HCT116 (cell line): ENCODE data around the gene PHF20. TPM values are rescaled to one million over a fixed set of nuclear protein-coding genes. Genes with fewer than 3 reads are reported as not detected.
A peak's percentile ranks its signal among the peaks of the same experiment; 100 is the strongest.

ENCODE experiments used
- ATAC-seq: fragments of 200-7000 bp; cut with Tn5 transposase; 2 replicates; pipeline ENCODE4 v1.9.1; 2020; ENCODE audit warnings: mild to moderate bottlenecking, moderate library complexity
- BruUV-seq: library from RNA; stranded (reverse); fragments of 400-500 nt; replicated peaks from 2 replicates; lab custom pipeline; 2021; lab: Mats Ljungman, UMichigan
- CTCF ChIA-PET: fragments of 300-600 bp; sonication (Branson Sonifier 250); formaldehyde crosslinking; loops from one replicate; lab custom pipeline; 2021; ENCODE audit warnings: antibody characterized with exemption; lab: Charles Lee
- POLR2A ChIA-PET: fragments of 300-600, 350-600 bp; sonication (Branson Sonifier 250); formaldehyde crosslinking; loops from one replicate; lab custom pipeline; 2021; ENCODE audit warnings: antibody characterized with exemption; lab: Charles Lee
- RAD21 ChIA-PET, 2 experiments: fragments of 300-600 bp; sonication (Branson Sonifier 250); formaldehyde crosslinking; loops; one replicate each; lab custom pipeline; 2023; ENCODE audit warnings: low total read pairs in 2 of 2; ENCODE audit not compliant: uncharacterized antibody in 2 of 2, unreplicated experiment in 2 of 2, low non-redundant PET in 1 of 2; lab: Charles Lee
- DNase-seq: peaks from one replicate; pipeline ENCODE4 v3.0.0-alpha.2; 2010; ENCODE audit warnings: low read depth, low spot score
- H2AFZ ChIP-seq: fragments of 200-600 bp; shearing (Covaris generic), sonication (generic); 2 replicates; pipeline ENCODE4 v1.6.1; 2017; ENCODE audit warnings: low read depth, mixed run types, mixed read lengths, antibody characterized with exemption, low read length; ENCODE audit not compliant: poor library complexity, severe bottlenecking
- H3K27ac ChIP-seq: 2 replicates; pipeline ENCODE4 v1.5.1; 2012; ENCODE audit warnings: low read depth, low read length
- H3K27me3 ChIP-seq: fragments of 200-600 bp; sonication (generic); 2 replicates; pipeline ENCODE4 v1.6.1; 2016; ENCODE audit warnings: mixed run types, low read length, mixed read lengths; ENCODE audit not compliant: insufficient read depth
- H3K36me3 ChIP-seq, 2 experiments: fragments of 200-500 bp in 1 of 2; fragments of 200-600 bp in 1 of 2; sonication (Bioruptor generic) in 1 of 2; sonication (generic) in 1 of 2; 2 replicates each; pipeline versions ENCODE4 v1.5.1 to v1.6.1; 2014 to 2016; ENCODE audit warnings: low read length in 2 of 2, inconsistent platforms in 1 of 2, mixed read lengths in 1 of 2, mixed run types in 1 of 2; ENCODE audit not compliant: insufficient read depth in 2 of 2, control insufficient read depth in 1 of 2
- H3K4me1 ChIP-seq, 2 experiments: fragments of 200-600 bp in 1 of 2; sonication (generic) in 1 of 2; 2 replicates each; pipeline versions ENCODE4 v1.5.1 to v1.6.1; 2012 to 2017; ENCODE audit warnings: low read length in 2 of 2, inconsistent platforms in 1 of 2, mild to moderate bottlenecking in 1 of 2, mixed read lengths in 1 of 2, mixed run types in 1 of 2, moderate library complexity in 1 of 2; ENCODE audit not compliant: insufficient read depth in 2 of 2, control insufficient read depth in 1 of 2
- H3K4me2 ChIP-seq: fragments of 200-600 bp; sonication (generic); 2 replicates; pipeline ENCODE4 v1.6.1; 2017; ENCODE audit warnings: mixed run types, low read length, mixed read lengths
- H3K4me3 ChIP-seq, 2 experiments: fragments of 200-600 bp in 1 of 2; sonication (generic) in 1 of 2; replicated peaks in 1 of 2; 2 replicates each; pipeline ENCODE4 v1.5.1; 2011 to 2016; ENCODE audit warnings: low read length in 2 of 2, control low read depth in 1 of 2, low read depth in 1 of 2, mild to moderate bottlenecking in 1 of 2, mixed read lengths in 1 of 2, mixed run types in 1 of 2
- H3K79me2 ChIP-seq: fragments of 200-600 bp; sonication (generic); 2 replicates; pipeline ENCODE4 v1.6.1; 2017; ENCODE audit warnings: mild to moderate bottlenecking, mixed run types, low read length, moderate library complexity, mixed read lengths; ENCODE audit not compliant: insufficient read depth
- H3K9ac ChIP-seq: fragments of 200-600 bp; sonication (generic); 2 replicates; pipeline ENCODE4 v1.6.1; 2016; ENCODE audit warnings: low read length, mixed read lengths
- H3K9me2 ChIP-seq: fragments of 200-600 bp; sonication (generic), shearing (Covaris generic); 2 replicates; pipeline ENCODE4 v1.6.1; 2017; ENCODE audit warnings: mixed run types, mild to moderate bottlenecking, moderate library complexity; ENCODE audit not compliant: insufficient read depth
- H3K9me3 ChIP-seq, 2 experiments: fragments of 200-500 bp in 1 of 2; fragments of 200-600 bp in 1 of 2; sonication (Bioruptor generic) in 1 of 2; sonication (generic) in 1 of 2; 2 replicates each; pipeline ENCODE4 v1.6.1; 2014 to 2017; ENCODE audit warnings: low read length in 2 of 2, mixed read lengths in 2 of 2, inconsistent platforms in 1 of 2, low read depth in 1 of 2, mild to moderate bottlenecking in 1 of 2, mixed run types in 1 of 2, moderate library complexity in 1 of 2; ENCODE audit not compliant: control insufficient read depth in 1 of 2, insufficient read depth in 1 of 2
- H4K20me1 ChIP-seq: fragments of 200-600 bp; sonication (generic), shearing (Covaris generic); 2 replicates; pipeline ENCODE4 v1.6.1; 2017; ENCODE audit warnings: mixed run types, mild to moderate bottlenecking, moderate library complexity; ENCODE audit not compliant: insufficient read depth
- CEBPB ChIP-seq: IDR thresholded peaks from 2 replicates; pipeline ENCODE4 v1.6.1; 2012; ENCODE audit warnings: low read depth
- EGR1 ChIP-seq: IDR thresholded peaks from 2 replicates; pipeline ENCODE4 v1.6.1; 2012; ENCODE audit warnings: low read depth
- EZH2 ChIP-seq: fragments of 200-600 bp; sonication (generic); IDR thresholded peaks from 2 replicates; pipeline ENCODE4 v1.6.1; 2017; ENCODE audit warnings: antibody characterized with exemption, mixed run types
- FOSL1 ChIP-seq: IDR thresholded peaks from 2 replicates; pipeline ENCODE4 v1.6.1; 2012; ENCODE audit warnings: low read depth
- JUND ChIP-seq: IDR thresholded peaks from 2 replicates; pipeline ENCODE4 v1.6.1; 2012
- RAD21 ChIP-seq: IDR thresholded peaks from 2 replicates; pipeline ENCODE4 v1.6.1; 2012; ENCODE audit warnings: low read depth, mild to moderate bottlenecking
- SP1 ChIP-seq: IDR thresholded peaks from 2 replicates; pipeline ENCODE4 v1.6.1; 2012; ENCODE audit warnings: low read depth
- ZFX ChIP-seq: fragments of 450-650 bp; IDR thresholded peaks from 2 replicates; pipeline ENCODE4 v1.6.1; 2017
- ZNF274 ChIP-seq: fragments of 200-500 bp; sonication (Bioruptor generic); IDR thresholded peaks from 2 replicates; pipeline ENCODE4 v1.6.1; 2014; ENCODE audit warnings: mild to moderate bottlenecking, low read depth, low read length, inconsistent platforms
- intact Hi-C: fragments of 100-400 bp; cut with micrococcal nuclease; formaldehyde crosslinking; loops from 2 replicates; pipeline ENCODE4 v1.10.0; 2022
- total RNA-seq: library from RNA; stranded (reverse); gene quantifications from one replicate; pipeline ENCODE4 v1.2.1, GENCODE V29; 2021; ENCODE audit not compliant: unreplicated experiment
- TF ChIP-seq, protein P1 (sequence below), 3 experiments: fragments of 200-600 bp in 1 of 3; sonication (generic) in 1 of 3; IDR thresholded peaks in 2 of 3; conservative IDR thresholded peaks in 1 of 3; 2 replicates each; pipeline ENCODE4 v1.5.1; 2012 to 2017; ENCODE audit warnings: low read depth in 2 of 3, low read length in 2 of 3, antibody characterized with exemption in 1 of 3, borderline replicate concordance in 1 of 3, control low read depth in 1 of 3, mild to moderate bottlenecking in 1 of 3, mixed read lengths in 1 of 3, mixed run types in 1 of 3, moderate library complexity in 1 of 3; ENCODE audit not compliant: insufficient read depth in 1 of 3
- TF ChIP-seq, protein P2 (sequence below): IDR thresholded peaks from 2 replicates; pipeline ENCODE4 v1.6.1; 2012
- TF ChIP-seq, protein P3 (sequence below): IDR thresholded peaks from 2 replicates; pipeline ENCODE4 v1.6.1; 2011; ENCODE audit warnings: mild to moderate bottlenecking, low read length, moderate library complexity; ENCODE audit not compliant: insufficient replicate concordance; ENCODE audit errors: extremely low read depth
- TF ChIP-seq, protein P4 (sequence below): IDR thresholded peaks from 2 replicates; pipeline ENCODE4 v1.6.1; 2012; ENCODE audit warnings: low read depth

Gene PHF20
- total RNA-seq, 1 experiment from 2014 or later: 40.8 TPM

DNA sequence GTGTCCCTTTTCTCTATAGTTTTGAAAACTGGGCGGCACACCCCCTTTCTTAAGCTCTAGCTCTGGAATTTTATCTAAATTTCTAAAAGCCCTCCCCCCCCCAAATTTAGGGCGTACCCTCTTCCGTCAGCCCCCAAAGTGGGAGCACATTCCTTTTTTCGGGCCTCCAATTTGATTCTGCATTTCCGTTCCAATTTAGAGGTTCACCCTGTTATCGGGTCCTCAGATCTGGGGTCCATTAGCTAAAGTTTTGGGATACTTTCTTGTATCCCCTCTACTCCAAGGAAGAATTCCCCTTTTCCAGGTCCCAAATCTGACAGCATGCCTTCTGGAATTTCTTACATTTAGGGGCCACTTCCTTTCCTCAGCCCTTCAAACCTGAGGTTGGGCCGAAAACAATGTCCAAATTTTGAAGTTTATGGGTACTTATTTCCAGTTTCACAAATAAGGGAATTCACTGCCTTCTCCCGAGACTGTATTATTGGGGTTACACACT, 796 bp downstream of the PHF20 start:
- TF ChIP-seq ZFX (no peak), RAD21 (no peak), EZH2 (no peak), SP1 (no peak), ZNF274 (no peak), JUND (no peak), EGR1 (no peak), FOSL1 (no peak), CEBPB (no peak)
- TF ChIP-seq, protein P1, sequence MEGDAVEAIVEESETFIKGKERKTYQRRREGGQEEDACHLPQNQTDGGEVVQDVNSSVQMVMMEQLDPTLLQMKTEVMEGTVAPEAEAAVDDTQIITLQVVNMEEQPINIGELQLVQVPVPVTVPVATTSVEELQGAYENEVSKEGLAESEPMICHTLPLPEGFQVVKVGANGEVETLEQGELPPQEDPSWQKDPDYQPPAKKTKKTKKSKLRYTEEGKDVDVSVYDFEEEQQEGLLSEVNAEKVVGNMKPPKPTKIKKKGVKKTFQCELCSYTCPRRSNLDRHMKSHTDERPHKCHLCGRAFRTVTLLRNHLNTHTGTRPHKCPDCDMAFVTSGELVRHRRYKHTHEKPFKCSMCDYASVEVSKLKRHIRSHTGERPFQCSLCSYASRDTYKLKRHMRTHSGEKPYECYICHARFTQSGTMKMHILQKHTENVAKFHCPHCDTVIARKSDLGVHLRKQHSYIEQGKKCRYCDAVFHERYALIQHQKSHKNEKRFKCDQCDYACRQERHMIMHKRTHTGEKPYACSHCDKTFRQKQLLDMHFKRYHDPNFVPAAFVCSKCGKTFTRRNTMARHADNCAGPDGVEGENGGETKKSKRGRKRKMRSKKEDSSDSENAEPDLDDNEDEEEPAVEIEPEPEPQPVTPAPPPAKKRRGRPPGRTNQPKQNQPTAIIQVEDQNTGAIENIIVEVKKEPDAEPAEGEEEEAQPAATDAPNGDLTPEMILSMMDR (IDR thresholded peaks at IDR 0.05 in 2 of 3, conservative IDR thresholded peaks at IDR 0.05 in 1 of 3; ENCODE audit: borderline replicate concordance in 1 of 3, insufficient read depth in 1 of 3, low read depth in 2 of 3, low read length in 2 of 3): no peak
- TF ChIP-seq, protein P2, sequence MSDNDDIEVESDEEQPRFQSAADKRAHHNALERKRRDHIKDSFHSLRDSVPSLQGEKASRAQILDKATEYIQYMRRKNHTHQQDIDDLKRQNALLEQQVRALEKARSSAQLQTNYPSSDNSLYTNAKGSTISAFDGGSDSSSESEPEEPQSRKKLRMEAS: no peak
- TF ChIP-seq, protein P3, sequence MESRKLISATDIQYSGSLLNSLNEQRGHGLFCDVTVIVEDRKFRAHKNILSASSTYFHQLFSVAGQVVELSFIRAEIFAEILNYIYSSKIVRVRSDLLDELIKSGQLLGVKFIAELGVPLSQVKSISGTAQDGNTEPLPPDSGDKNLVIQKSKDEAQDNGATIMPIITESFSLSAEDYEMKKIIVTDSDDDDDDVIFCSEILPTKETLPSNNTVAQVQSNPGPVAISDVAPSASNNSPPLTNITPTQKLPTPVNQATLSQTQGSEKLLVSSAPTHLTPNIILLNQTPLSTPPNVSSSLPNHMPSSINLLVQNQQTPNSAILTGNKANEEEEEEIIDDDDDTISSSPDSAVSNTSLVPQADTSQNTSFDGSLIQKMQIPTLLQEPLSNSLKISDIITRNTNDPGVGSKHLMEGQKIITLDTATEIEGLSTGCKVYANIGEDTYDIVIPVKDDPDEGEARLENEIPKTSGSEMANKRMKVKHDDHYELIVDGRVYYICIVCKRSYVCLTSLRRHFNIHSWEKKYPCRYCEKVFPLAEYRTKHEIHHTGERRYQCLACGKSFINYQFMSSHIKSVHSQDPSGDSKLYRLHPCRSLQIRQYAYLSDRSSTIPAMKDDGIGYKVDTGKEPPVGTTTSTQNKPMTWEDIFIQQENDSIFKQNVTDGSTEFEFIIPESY: no peak
- TF ChIP-seq, protein P4, sequence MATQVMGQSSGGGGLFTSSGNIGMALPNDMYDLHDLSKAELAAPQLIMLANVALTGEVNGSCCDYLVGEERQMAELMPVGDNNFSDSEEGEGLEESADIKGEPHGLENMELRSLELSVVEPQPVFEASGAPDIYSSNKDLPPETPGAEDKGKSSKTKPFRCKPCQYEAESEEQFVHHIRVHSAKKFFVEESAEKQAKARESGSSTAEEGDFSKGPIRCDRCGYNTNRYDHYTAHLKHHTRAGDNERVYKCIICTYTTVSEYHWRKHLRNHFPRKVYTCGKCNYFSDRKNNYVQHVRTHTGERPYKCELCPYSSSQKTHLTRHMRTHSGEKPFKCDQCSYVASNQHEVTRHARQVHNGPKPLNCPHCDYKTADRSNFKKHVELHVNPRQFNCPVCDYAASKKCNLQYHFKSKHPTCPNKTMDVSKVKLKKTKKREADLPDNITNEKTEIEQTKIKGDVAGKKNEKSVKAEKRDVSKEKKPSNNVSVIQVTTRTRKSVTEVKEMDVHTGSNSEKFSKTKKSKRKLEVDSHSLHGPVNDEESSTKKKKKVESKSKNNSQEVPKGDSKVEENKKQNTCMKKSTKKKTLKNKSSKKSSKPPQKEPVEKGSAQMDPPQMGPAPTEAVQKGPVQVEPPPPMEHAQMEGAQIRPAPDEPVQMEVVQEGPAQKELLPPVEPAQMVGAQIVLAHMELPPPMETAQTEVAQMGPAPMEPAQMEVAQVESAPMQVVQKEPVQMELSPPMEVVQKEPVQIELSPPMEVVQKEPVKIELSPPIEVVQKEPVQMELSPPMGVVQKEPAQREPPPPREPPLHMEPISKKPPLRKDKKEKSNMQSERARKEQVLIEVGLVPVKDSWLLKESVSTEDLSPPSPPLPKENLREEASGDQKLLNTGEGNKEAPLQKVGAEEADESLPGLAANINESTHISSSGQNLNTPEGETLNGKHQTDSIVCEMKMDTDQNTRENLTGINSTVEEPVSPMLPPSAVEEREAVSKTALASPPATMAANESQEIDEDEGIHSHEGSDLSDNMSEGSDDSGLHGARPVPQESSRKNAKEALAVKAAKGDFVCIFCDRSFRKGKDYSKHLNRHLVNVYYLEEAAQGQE: no peak
- TF ChIP-seq, all 23 proteins: peak for 0
- H4K20me1 ChIP-seq: no peaks in the 10 kb centered on the region
- RAD21 ChIA-PET: no interaction called here
- POLR2A ChIA-PET: interaction anchor here (1.8 to 5.0 kb wide), 2 partner anchors 29 to 182 kb away, joined by 5 to 58 read pairs; partner anchors contain the start of genes RBM39 and SCAND1
- no peaks in the 10 kb centered on the region for H3K27me3 ChIP-seq
- H3K4me2 ChIP-seq: peak overlapping the region; percentile 89
- BruUV-seq: TSS peak; percentile 68
- H3K9me3 ChIP-seq: no peaks in the 10 kb centered on the region
- intact Hi-C loops: no loop called here
- H3K4me3 ChIP-seq: peak overlapping the region; percentile 83 to 91
- H3K36me3 ChIP-seq: no peaks in the 10 kb centered on the region
- DNase-seq: no peak
- peaks cover 50% of the 10 kb centered on the region for H3K79me2 ChIP-seq
- CTCF ChIA-PET: no interaction called here
- ATAC-seq: no peak
- peak overlapping the region; percentile 86 for H3K9ac ChIP-seq
- H2AFZ ChIP-seq: no peak overlapping the region
- no peaks in the 10 kb centered on the region for H3K9me2 ChIP-seq
- H3K4me1 ChIP-seq: peaks cover 24 to 44% of the 10 kb centered on the region in 2 experiments
- peak overlapping the region; percentile 69 for H3K27ac ChIP-seq
